HG03520 (cell line): ENCODE results near the gene HLA-F.

Experiments
- ATAC-seq: cut with Tn5 transposase; IDR thresholded peaks from one replicate; pipeline ENCODE4 v1.9.1; 2021; ENCODE audit warnings: mild to moderate bottlenecking, moderate library complexity; ENCODE audit not compliant: unreplicated experiment

The HLA-F gene

DNA sequence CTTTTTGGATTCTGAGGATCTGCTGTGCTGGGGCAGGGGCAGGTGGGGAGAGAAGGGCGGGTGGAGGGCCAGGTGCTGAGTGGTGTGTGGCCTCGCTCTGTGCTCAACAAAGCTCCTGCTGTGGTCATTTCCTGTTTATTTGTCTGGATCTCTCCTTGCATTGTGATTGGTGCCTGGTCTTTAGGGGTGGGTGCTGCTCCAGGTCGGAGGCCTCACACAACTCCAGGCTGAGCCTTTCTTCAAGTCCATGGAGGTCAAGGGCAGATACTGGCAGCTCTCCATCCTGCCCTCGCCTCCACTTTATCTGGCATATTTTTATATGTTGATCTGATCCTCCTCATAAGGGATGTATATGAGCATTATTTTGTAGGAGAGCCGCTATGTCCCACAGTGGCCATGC, 36.2 kb downstream of the HLA-F start:
- ATAC-seq, result no peak

- no peak for ATAC-seq
These were observed 37.1 kb downstream of the HLA-F start for GRCh38 chr6:29760328-29760727.

GRCh38 chr6:29762051-29762450, 38.8 kb downstream of the HLA-F start:
- ATAC-seq, result no peak

DNA sequence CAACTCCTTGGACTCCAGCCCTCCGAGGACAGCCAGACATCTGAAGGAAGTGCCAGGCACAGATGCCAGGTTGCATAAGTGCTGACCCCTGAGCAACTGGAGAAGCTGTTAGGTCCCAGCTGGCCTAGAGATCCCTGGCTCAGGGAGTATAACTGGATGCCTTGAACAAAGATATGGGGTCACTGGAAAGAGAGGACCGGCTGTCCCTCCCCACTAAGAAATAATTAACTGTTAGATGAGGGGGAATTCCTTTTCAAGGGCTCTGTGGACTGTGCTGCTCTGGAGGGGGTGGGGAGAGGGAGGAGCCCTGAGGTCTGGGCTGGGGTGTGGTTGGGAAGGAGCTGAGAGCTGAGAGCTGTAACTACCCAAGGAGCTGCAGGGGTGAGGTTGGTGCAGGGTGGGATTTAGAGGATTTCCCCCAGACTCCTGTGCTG, 39.6 kb downstream of the HLA-F start:
- no peak for ATAC-seq

GRCh38 chr6:29763491-29764289, 40.5 kb downstream of the HLA-F start:
- no peak for ATAC-seq

DNA sequence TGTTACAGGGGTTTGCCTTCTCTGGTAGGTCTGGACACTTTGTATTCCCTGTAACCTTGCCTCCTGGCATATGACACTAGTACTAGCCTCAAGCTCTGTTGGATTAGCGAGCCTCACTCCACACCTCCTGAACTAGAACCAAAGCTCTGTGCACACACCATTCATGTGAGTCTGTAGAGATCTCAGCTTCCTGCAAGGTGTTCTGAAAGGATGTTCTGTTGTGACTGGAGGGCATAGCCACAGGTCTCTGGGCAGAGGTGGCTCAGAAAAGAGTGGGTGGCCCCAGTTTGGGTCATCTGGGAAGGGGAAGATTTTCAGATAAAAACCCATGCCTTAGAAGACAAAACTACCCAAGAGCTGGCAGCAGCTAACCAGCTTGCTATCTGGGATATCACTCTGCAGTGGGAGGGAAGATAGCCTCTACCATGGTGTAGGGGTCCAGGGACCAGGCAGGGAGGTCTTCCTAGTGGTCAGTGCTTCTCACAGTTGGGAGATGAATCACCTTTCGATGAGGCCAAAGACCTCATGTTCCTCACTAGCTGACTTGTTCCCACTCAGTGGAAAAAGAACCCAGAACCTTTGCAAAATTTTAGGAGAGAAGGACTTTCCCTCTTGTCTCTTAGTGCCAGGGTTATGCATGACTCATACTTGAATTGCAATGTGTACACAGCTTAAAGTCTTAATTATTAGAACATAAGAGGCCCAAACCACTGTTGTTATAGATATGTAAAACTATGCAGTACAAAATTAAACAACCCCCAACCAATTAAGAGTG, 41.4 kb downstream of the HLA-F start:
- ATAC-seq, result no peak

DNA sequence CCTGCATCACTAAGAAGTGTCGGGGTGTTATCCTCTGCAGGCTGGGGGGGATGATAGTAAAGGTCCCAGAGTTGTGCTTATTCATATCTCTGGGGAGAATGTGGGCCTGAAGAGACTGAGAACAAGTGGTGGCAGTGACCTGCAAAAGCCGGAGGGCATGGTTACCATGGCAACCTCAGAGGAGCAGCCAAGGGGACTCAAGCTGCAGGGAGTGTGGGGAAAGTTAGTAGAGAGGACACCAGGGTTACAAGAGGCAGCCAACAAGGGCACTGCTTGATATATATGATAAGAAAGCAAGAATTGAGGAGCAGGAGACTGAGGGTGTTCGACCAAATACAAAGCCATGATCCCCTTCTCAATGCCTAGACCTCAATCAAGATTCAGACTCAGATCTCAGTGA, 46.1 kb downstream of the HLA-F start:
- ATAC-seq, result no peak

GRCh38 chr6:29770306-29770705, 47.1 kb downstream of the HLA-F start:
- ATAC-seq, result no peak

DNA sequence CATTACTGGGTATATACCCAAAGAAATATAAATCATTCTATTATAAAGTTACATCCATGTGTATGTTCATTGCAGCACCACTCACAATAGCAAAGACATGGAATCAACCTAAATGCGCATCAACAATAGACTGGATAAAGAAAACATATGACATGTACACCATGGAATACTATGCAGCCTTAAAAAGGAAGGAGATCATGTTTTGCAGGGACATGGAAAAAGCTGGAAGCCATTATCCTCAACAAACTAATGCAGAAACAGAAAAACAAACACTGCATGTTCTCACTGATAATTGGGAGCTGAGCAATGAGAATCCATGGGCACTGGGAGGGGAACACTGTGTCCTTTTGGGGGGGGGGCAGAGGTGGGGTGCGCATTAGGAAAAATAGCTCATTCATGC, 53.5 kb downstream of the HLA-F start:
- no peak for ATAC-seq
